ENCODE data around the gene OMD.

GRCh38 chr9:92373167-92373566 is 51.1 kb downstream of the OMD start:
- TF ChIP-seq CTCF (IDR thresholded peaks at IDR 0.05) = no peak
- TF ChIP-seq POLR2A (IDR thresholded peaks at IDR 0.05) = no peak
- TF ChIP-seq EP300 (IDR thresholded peaks at IDR 0.05) = no peak
